Measurements from ENCODE around the gene PMVK.

The PMVK gene

GRCh38 chr1:154959426-154959780, 22.9 kb upstream of the PMVK start:
- H3K4me3 ChIP-seq (ENCODE audit: low read length): no peak overlapping the region
- TF ChIP-seq, protein P1, sequence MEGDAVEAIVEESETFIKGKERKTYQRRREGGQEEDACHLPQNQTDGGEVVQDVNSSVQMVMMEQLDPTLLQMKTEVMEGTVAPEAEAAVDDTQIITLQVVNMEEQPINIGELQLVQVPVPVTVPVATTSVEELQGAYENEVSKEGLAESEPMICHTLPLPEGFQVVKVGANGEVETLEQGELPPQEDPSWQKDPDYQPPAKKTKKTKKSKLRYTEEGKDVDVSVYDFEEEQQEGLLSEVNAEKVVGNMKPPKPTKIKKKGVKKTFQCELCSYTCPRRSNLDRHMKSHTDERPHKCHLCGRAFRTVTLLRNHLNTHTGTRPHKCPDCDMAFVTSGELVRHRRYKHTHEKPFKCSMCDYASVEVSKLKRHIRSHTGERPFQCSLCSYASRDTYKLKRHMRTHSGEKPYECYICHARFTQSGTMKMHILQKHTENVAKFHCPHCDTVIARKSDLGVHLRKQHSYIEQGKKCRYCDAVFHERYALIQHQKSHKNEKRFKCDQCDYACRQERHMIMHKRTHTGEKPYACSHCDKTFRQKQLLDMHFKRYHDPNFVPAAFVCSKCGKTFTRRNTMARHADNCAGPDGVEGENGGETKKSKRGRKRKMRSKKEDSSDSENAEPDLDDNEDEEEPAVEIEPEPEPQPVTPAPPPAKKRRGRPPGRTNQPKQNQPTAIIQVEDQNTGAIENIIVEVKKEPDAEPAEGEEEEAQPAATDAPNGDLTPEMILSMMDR (conservative IDR thresholded peaks at IDR 0.05; ENCODE audit: low read depth, low read length): no peak
- DNase-seq (ENCODE audit: low read depth): no peak

- no peak for DNase-seq (ENCODE audit: low read depth)
- TF ChIP-seq, protein P1 (conservative IDR thresholded peaks at IDR 0.05; ENCODE audit: low read depth, low read length): no peak
- no peak overlapping the region for H3K4me3 ChIP-seq (ENCODE audit: low read length)
These were observed 22.3 kb upstream of the PMVK start for GRCh38 chr1:154958681-154959425.

- no peak for DNase-seq (ENCODE audit: low read depth)
- TF ChIP-seq, protein P1 (conservative IDR thresholded peaks at IDR 0.05; ENCODE audit: low read depth, low read length): no peak
- H3K4me3 ChIP-seq (ENCODE audit: low read length): no peak overlapping the region
These were observed 21.5 kb upstream of the PMVK start for GRCh38 chr1:154958036-154958435.

DNA sequence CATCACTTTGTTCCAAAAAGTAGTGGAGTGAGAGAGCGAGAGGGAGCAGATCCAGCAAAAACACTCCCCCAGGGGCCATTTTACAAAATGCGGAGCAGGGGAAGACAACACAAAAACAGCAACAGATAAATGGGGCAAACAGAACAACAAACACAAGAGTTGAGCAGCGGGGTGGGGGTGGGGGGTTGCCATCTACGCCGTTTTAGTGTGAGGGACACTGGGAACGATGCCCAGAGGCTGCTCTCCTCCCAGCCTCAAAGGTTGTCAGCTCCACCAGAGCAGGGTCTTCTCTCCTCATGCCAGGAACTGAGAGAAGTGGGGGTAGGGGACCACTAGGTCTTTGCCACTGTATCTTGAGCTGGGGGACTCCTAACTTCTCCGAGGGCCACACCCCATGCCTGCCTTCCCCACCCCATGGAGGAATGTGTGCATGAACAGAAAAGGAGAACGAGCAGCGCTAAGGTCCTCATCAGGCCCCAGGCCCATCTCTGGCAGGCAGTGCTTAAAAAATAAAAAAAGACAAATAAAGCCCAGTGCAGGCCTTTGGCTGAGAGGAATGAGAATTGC, 20.7 kb upstream of the PMVK start:
- TF ChIP-seq, protein P1 (conservative IDR thresholded peaks at IDR 0.05; ENCODE audit: low read depth, low read length): no peak
- H3K4me3 ChIP-seq (ENCODE audit: low read length): no peak overlapping the region
- no peak for DNase-seq (ENCODE audit: low read depth)

- DNase-seq (ENCODE audit: low read depth): no peak
- peak overlapping the region; percentile 77 for H3K4me3 ChIP-seq (ENCODE audit: low read length)
- TF ChIP-seq, protein P1 (conservative IDR thresholded peaks at IDR 0.05; ENCODE audit: low read depth, low read length): no peak
These were observed 20.0 kb upstream of the PMVK start for GRCh38 chr1:154956544-154956941.

DNA sequence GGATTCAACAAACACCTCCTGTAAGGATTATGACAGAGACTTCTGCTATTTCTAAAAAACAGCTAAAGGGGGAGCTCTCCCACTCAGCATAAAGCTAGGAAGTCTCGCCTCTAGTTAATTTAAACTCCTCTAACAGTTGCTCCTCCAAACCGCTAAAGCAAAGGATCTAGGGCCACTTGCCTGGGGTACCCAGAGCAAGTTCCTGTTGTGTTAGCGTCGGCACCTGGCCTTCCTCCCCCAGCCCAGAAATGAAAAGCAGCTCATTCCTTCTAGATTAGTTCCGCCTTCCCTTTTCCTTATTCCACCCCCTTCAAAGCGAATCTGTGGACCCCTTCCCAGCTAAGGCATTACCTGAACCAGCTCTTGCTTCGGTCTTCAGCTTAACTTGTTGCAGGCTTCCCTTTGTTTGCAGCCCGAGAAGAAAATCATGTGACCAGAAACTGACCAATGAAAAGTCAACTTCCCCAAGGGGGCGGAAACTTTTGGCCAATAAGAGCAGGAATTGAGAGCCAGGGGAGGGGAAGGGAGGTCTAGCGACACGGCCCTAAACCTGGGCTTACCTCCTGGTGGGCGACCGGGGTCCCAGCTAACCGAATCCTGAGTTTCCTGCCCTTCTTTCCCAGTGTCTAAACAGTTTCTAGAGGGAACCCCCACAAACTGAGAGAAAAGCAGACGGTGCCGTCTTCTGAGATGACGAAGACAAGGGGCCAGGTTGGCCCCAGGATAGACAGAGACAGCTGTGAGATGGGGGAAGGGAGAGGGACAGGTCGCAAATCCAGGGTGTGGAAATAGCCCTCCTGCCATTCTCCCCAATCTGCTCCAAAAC, 19.4 kb upstream of the PMVK start, which contains the start of gene PBXIP1:
Gene PBXIP1, minus strand, starts transcription at position 382 of the 826 bp plus-strand sequence. CDS start 2,378 bp downstream, outside the sequence.
- DNase-seq (ENCODE audit: low read depth): peak; percentile 82
- TF ChIP-seq, protein P1 (conservative IDR thresholded peaks at IDR 0.05; ENCODE audit: low read depth, low read length): peak; percentile 54
- peak within 1 kb of the TSS; percentile 77 for H3K4me3 ChIP-seq (ENCODE audit: low read length)
